Panc1 (cell line): ENCODE results near the gene STK16. TPM values are rescaled to one million over a fixed set of nuclear protein-coding genes. Genes with fewer than 3 reads are reported as not detected.

ENCODE experiments used
- ATAC-seq: fragments of 200-7000 bp; cut with Tn5 transposase; 2 replicates; pipeline ENCODE4 v1.9.1; 2020; ENCODE audit warnings: mild to moderate bottlenecking, moderate library complexity
- BruUV-seq: library from RNA; stranded (reverse); fragments of 400-500 nt; replicated peaks from 2 replicates; lab custom pipeline; 2021; lab: Mats Ljungman, UMichigan
- CTCF ChIA-PET: fragments of 300-600 bp; sonication (Branson Sonifier 250); formaldehyde crosslinking; loops from one replicate; lab custom pipeline; 2022; ENCODE audit warnings: antibody characterized with exemption; lab: Charles Lee
- POLR2A ChIA-PET: fragments of 300-600 bp; sonication (Branson Sonifier 250); formaldehyde crosslinking; loops from one replicate; lab custom pipeline; 2022; ENCODE audit warnings: antibody characterized with exemption; lab: Charles Lee
- DNase-seq: peaks from one replicate; pipeline ENCODE4 v3.0.0-alpha.2; 2010; ENCODE audit warnings: low read depth, low spot score
- H3K27ac ChIP-seq: 2 replicates; pipeline ENCODE4 v1.5.1; 2011; ENCODE audit warnings: mild to moderate bottlenecking, low read length, inconsistent platforms
- H3K27me3 ChIP-seq: fragments of 200-500 bp; sonication (Bioruptor generic); 2 replicates; pipeline ENCODE4 v1.6.0; 2014; ENCODE audit warnings: low read length, inconsistent platforms; ENCODE audit not compliant: control insufficient read depth, insufficient read depth
- H3K36me3 ChIP-seq: fragments of 200-500 bp; sonication (Bioruptor generic); 2 replicates; pipeline ENCODE4 v1.5.1; 2014; ENCODE audit warnings: inconsistent platforms, mild to moderate bottlenecking, low read length, moderate library complexity; ENCODE audit not compliant: control insufficient read depth, insufficient read depth
- H3K4me1 ChIP-seq: 2 replicates; pipeline ENCODE4 v1.5.1; 2011; ENCODE audit warnings: inconsistent platforms, mild to moderate bottlenecking, low read length, moderate library complexity; ENCODE audit not compliant: control insufficient read depth, insufficient read depth
- H3K4me3 ChIP-seq, 2 experiments: 2 replicates each; pipeline ENCODE4 v1.5.1; 2011 to 2012; ENCODE audit warnings: low read depth in 2 of 2, low read length in 2 of 2, mild to moderate bottlenecking in 2 of 2, inconsistent platforms in 1 of 2, moderate library complexity in 1 of 2
- H3K9me3 ChIP-seq: fragments of 200-500 bp; sonication (Bioruptor generic); 2 replicates; pipeline ENCODE4 v1.5.1; 2014; ENCODE audit warnings: low read depth, mild to moderate bottlenecking, inconsistent platforms, low read length, moderate library complexity; ENCODE audit not compliant: control insufficient read depth, insufficient read depth
- CTCF ChIP-seq: fragments of 450-650 bp; IDR thresholded peaks from 2 replicates; pipeline ENCODE4 v1.5.1; 2017; ENCODE audit warnings: mild to moderate bottlenecking
- POLR2AphosphoS5 ChIP-seq: IDR thresholded peaks from 2 replicates; pipeline ENCODE4 v1.6.1; 2012; ENCODE audit warnings: mild to moderate bottlenecking, low read depth, low read length, moderate library complexity
- REST ChIP-seq, 2 experiments: IDR thresholded peaks; 2 replicates each; pipeline ENCODE4 v1.6.1; 2011 to 2012; ENCODE audit warnings: low read depth in 2 of 2, control low read depth in 1 of 2, low read length in 1 of 2, mild to moderate bottlenecking in 1 of 2, moderate library complexity in 1 of 2; ENCODE audit not compliant: insufficient read depth in 1 of 2
- SIN3A ChIP-seq: IDR thresholded peaks from 2 replicates; pipeline ENCODE4 v1.6.1; 2012; ENCODE audit warnings: low read depth, mild to moderate bottlenecking, low read length, moderate library complexity, borderline replicate concordance; ENCODE audit not compliant: insufficient read depth
- TCF7L2 ChIP-seq: IDR thresholded peaks from 2 replicates; pipeline ENCODE4 v1.6.1; 2011; ENCODE audit warnings: mild to moderate bottlenecking, low read depth, low read length, inconsistent platforms
- in situ Hi-C: cut with HindIII; loops from 2 replicates; pipeline ENCODE4 v1.10.0; 2016; ENCODE audit warnings: low sequenced_read_pairs, low pct_unique_long_range_greater_than_20kb
- intact Hi-C: fragments of 100-400 bp; cut with micrococcal nuclease; formaldehyde crosslinking; loops from one replicate; pipeline ENCODE4 v1.10.0; 2022; ENCODE audit not compliant: unreplicated experiment
- total RNA-seq: library from RNA; stranded (reverse); gene quantifications from one replicate; pipeline ENCODE4 v1.2.1, GENCODE V29; 2021; ENCODE audit not compliant: unreplicated experiment

The STK16 gene
- total RNA-seq, 1 experiment from 2014 or later = 29.9 TPM

- CTCF ChIA-PET = no interaction called here
- BruUV-seq = no TSS peak
- no peak for DNase-seq
- TF ChIP-seq REST (IDR thresholded peaks at IDR 0.05; ENCODE audit: insufficient read depth in 1 of 2, low read depth in 2 of 2, low read length in 1 of 2) = no peak
- no peak for TF ChIP-seq SIN3A
- no peak for TF ChIP-seq TCF7L2
- TF ChIP-seq POLR2AphosphoS5 = no peak
- TF ChIP-seq CTCF = no peak
- Histone ChIP-seq H3K4me3 (no peak overlapping the region), H3K4me1 (peaks cover 4% of the 10 kb centered on the region; the same call in 1 of the 2 replicates), H3K9me3 (no peaks in the 10 kb centered on the region), H3K36me3 (no peaks in the 10 kb centered on the region), H3K27me3 (no peaks in the 10 kb centered on the region), H3K27ac (no peak overlapping the region)
- POLR2A ChIA-PET = no interaction called here
- intact Hi-C loops (no loop called here), in situ Hi-C loops (no loop called here)
- ATAC-seq = no peak
Observed at GRCh38 chr2:219289537-219290361, 44.5 kb downstream of the STK16 start.

GRCh38 chr2:219290381-219291171 lies 45.3 kb downstream of the STK16 start:
- POLR2A ChIA-PET = no interaction called here
- no TSS peak for BruUV-seq
- in situ Hi-C loops = no loop called here

More at GRCh38 chr2:219290381-219291171, 45.3 kb downstream of the STK16 start:
- Histone ChIP-seq H3K27me3 (no peaks in the 10 kb centered on the region), H3K4me3 (no peak overlapping the region), H3K27ac (no peak overlapping the region), H3K4me1 (peaks cover 4% of the 10 kb centered on the region; the same call in 1 of the 2 replicates), H3K9me3 (no peaks in the 10 kb centered on the region), H3K36me3 (no peaks in the 10 kb centered on the region)
- CTCF ChIA-PET = interaction anchor here (2.2 kb wide), 1 partner anchor 12 kb away, joined by 17 read pairs; the partner anchor contains the start of gene DNAJB2
- ATAC-seq (no peak), DNase-seq (no peak)
- intact Hi-C loops = no loop called here
- no peak for TF ChIP-seq REST (IDR thresholded peaks at IDR 0.05; ENCODE audit: insufficient read depth in 1 of 2, low read depth in 2 of 2, low read length in 1 of 2)
- TF ChIP-seq POLR2AphosphoS5 = no peak
- TF ChIP-seq TCF7L2 = no peak
- no peak for TF ChIP-seq SIN3A
- no peak for TF ChIP-seq CTCF
